B cell (primary cell): ENCODE data around the gene EFHD2. TPM values are rescaled to one million over a fixed set of nuclear protein-coding genes. Genes with fewer than 3 reads are reported as not detected.

Experiments
- ATAC-seq: fragments of 200-7000 bp; cut with Tn5 transposase; one replicate; pipeline ENCODE4 v1.10.0; 2021; ENCODE audit warnings: low read depth, mild to moderate bottlenecking, moderate number of reproducible peaks, moderate library complexity
- CTCF ChIA-PET: fragments of 350-600 bp; sonication (Branson Sonifier 250); formaldehyde crosslinking; loops from one replicate; lab custom pipeline; 2021; ENCODE audit warnings: antibody characterized with exemption, inconsistent platforms; lab: Charles Lee
- POLR2A ChIA-PET: fragments of 350-600 bp; sonication (Branson Sonifier 250); formaldehyde crosslinking; loops from one replicate; lab custom pipeline; 2021; ENCODE audit warnings: antibody characterized with exemption; lab: Charles Lee
- DNase-seq: peaks from one replicate; pipeline ENCODE4 v3.0.0; 2013
- H2AFZ ChIP-seq: 2 replicates; pipeline ENCODE4 v1.6.1; 2012; ENCODE audit warnings: mild to moderate bottlenecking, low read depth, low read length; ENCODE audit not compliant: insufficient read depth, poor library complexity, severe bottlenecking
- H3K27ac ChIP-seq, 2 donors: 1 replicate in 1 of 2; 2 replicates in 1 of 2; pipeline ENCODE4 v1.5.1; 2012 to 2013; ENCODE audit warnings: low read length in 2 of 2, mild to moderate bottlenecking in 2 of 2, moderate library complexity in 1 of 2
- H3K27me3 ChIP-seq, 4 experiments: fragments of 200-600 bp in 1 of 4; sonication (generic) in 1 of 4; replicated peaks in 1 of 4; 1 replicate in 2 of 4; 2 replicates in 2 of 4; pipeline versions ENCODE4 v1.6.1 to v1.7.0; 2013 to 2016; ENCODE audit warnings: low read length in 3 of 4, mild to moderate bottlenecking in 2 of 4, mixed read lengths in 1 of 4, moderate library complexity in 1 of 4; ENCODE audit not compliant: insufficient read depth in 4 of 4, control insufficient read depth in 3 of 4; ENCODE audit errors: control extremely low read depth in 1 of 4
- H3K36me3 ChIP-seq, 2 experiments: replicated peaks in 1 of 2; 1 replicate in 1 of 2; 2 replicates in 1 of 2; pipeline versions ENCODE4 v1.6.1 to v1.7.1; 2013; ENCODE audit warnings: low read length in 1 of 2; ENCODE audit not compliant: insufficient read depth in 2 of 2, control insufficient read depth in 1 of 2; ENCODE audit errors: control extremely low read depth in 1 of 2, extremely low read depth in 1 of 2
- H3K4me1 ChIP-seq, 2 donors: fragments of 200-600 bp in 1 of 2; sonication (generic) in 1 of 2; 1 replicate in 1 of 2; 2 replicates in 1 of 2; pipeline versions ENCODE4 v1.5.1 to v1.6.1; 2013 to 2017; ENCODE audit warnings: low read length in 2 of 2; ENCODE audit not compliant: control insufficient read depth in 2 of 2, insufficient read depth in 2 of 2
- H3K4me2 ChIP-seq: replicated peaks from 2 replicates; pipeline ENCODE3; 2012; ENCODE audit warnings: mild to moderate bottlenecking, low read depth, low read length; ENCODE audit not compliant: poor library complexity, severe bottlenecking
- H3K4me3 ChIP-seq, 5 experiments: fragments of 200-600 bp in 1 of 5; sonication (generic) in 1 of 5; 1 replicate in 3 of 5; 2 replicates in 2 of 5; pipeline versions ENCODE4 v1.5.1 to v1.7.0; 2011 to 2016; ENCODE audit warnings: low read length in 4 of 5, mild to moderate bottlenecking in 4 of 5, low read depth in 2 of 5, control low read depth in 1 of 5, moderate library complexity in 1 of 5; ENCODE audit not compliant: insufficient read depth in 1 of 5; ENCODE audit errors: control extremely low read depth in 1 of 5, extremely low read depth in 1 of 5
- H3K79me2 ChIP-seq: fragments of 200-600 bp; sonication (generic); one replicate; pipeline ENCODE4 v1.6.0; 2016; ENCODE audit warnings: low read length; ENCODE audit not compliant: control insufficient read depth, insufficient read depth
- H3K9ac ChIP-seq: fragments of 200-600 bp; sonication (generic); 2 replicates; pipeline ENCODE4 v1.6.1; 2017; ENCODE audit warnings: mild to moderate bottlenecking, low read length, moderate library complexity
- H3K9me3 ChIP-seq, 3 donors: one replicate each; pipeline versions ENCODE4 v1.6.1 to v1.7.1; 2013; ENCODE audit warnings: low read length in 2 of 3; ENCODE audit not compliant: control insufficient read depth in 2 of 3, insufficient read depth in 1 of 3; ENCODE audit errors: control extremely low read depth in 1 of 3
- H4K20me1 ChIP-seq: 2 replicates; pipeline ENCODE4 v1.6.0; 2012; ENCODE audit warnings: mild to moderate bottlenecking, low read length; ENCODE audit not compliant: insufficient read depth, control insufficient read depth, poor library complexity, severe bottlenecking
- H3K27ac Mint-ChIP-seq: one replicate; pipeline ENCODE4 v1.8.0; 2021; ENCODE audit warnings: mixed read lengths
- H3K27me3 Mint-ChIP-seq: one replicate; pipeline ENCODE4 v1.8.0; 2021; ENCODE audit warnings: mixed read lengths
- H3K4me1 Mint-ChIP-seq: one replicate; pipeline ENCODE4 v1.8.0; 2021; ENCODE audit warnings: mixed read lengths
- H3K4me3 Mint-ChIP-seq: one replicate; pipeline ENCODE4 v1.8.0; 2021; ENCODE audit warnings: mixed read lengths
- H3K9me3 Mint-ChIP-seq: one replicate; pipeline ENCODE4 v1.8.0; 2022; ENCODE audit warnings: mixed read lengths; ENCODE audit not compliant: insufficient read depth
- CTCF ChIP-seq: fragments of 200-600 bp; IDR thresholded peaks from one replicate; pipeline ENCODE4 v1.8.0; 2022; ENCODE audit warnings: antibody characterized with exemption, mild to moderate bottlenecking
- EZH2 ChIP-seq: IDR thresholded peaks from 2 replicates; pipeline ENCODE4 v1.6.1; 2012; ENCODE audit warnings: borderline replicate concordance, low read depth, mild to moderate bottlenecking, moderate library complexity, low read length; ENCODE audit not compliant: insufficient read depth, poor library complexity, severe bottlenecking
- WGBS: methylation state at CpG from one replicate; pipeline ENCODE4 v1.1.5; 2013; ENCODE audit warnings: missing lambda C conversion rate; ENCODE audit not compliant: insufficient coverage; 5-methylcytosine and 5-hydroxymethylcytosine counted together
- intact Hi-C: fragments of 100-400 bp; cut with micrococcal nuclease; formaldehyde crosslinking; loops from one replicate; pipeline ENCODE4 v1.10.0; 2022
- polyA plus RNA-seq: library from polyadenylated mRNA; depleted of rRNA; stranded (reverse); fragments of >200 nt; gene quantifications from 2 replicates; pipeline ENCODE4 v1.2.3, GENCODE V29; 2012
- total RNA-seq, 2 donors: library from RNA; stranded (reverse); fragments of 120-200 nt in 1 of 2; gene quantifications; 1 replicate in 1 of 2; 2 replicates in 1 of 2; pipeline versions ENCODE4 v1.2.3 to v1.2.4, GENCODE V29; 2013 to 2022

The EFHD2 gene
- total and polyA plus RNA-seq, 2 donors (not counting 1 experiment from before 2014, with no cell fraction given) = 39.3 to 67.2 TPM

GRCh38 chr1:15452866-15453571 is 43.3 kb downstream of the EFHD2 start:
- H4K20me1 ChIP-seq = no peaks in the 10 kb centered on the region
- Mint-ChIP-seq H3K27ac (no peak overlapping the region), H3K4me3 (no peak overlapping the region), H3K27me3 (peaks cover 25% of the 10 kb centered on the region), H3K9me3 (peaks cover 3% of the 10 kb centered on the region), H3K4me1 (no peaks in the 10 kb centered on the region)
- no peak overlapping the region for H3K27ac ChIP-seq
- no peaks in the 10 kb centered on the region for H3K79me2 ChIP-seq
- 89% methylated on average over 4 of the region's 10 CpGs for WGBS
- no peak overlapping the region for H3K4me2 ChIP-seq
- no peaks in the 10 kb centered on the region for H3K36me3 ChIP-seq
- no peak overlapping the region for H3K9ac ChIP-seq
- intact Hi-C loops = no loop called here
- TF ChIP-seq CTCF = no peak
- TF ChIP-seq EZH2 = no peak
- H3K4me1 ChIP-seq = no peaks in the 10 kb centered on the region
- DNase-seq = no peak
- peaks cover 0 to 5% (median 0%) of the 10 kb centered on the region in 4 experiments for H3K27me3 ChIP-seq
- H2AFZ ChIP-seq = no peak overlapping the region
- ChIA-PET CTCF (no interaction called here), POLR2A (no interaction called here)
- H3K4me3 ChIP-seq = no peak overlapping the region
- peaks cover 0 to 3% (median 0%) of the 10 kb centered on the region in 3 donors for H3K9me3 ChIP-seq
- no peak for ATAC-seq

GRCh38 chr1:15453734-15454133 is 44.0 kb downstream of the EFHD2 start:
- H3K9me3 ChIP-seq = peaks cover 0 to 3% (median 0%) of the 10 kb centered on the region in 3 donors
- no peak overlapping the region for H3K4me2 ChIP-seq
- no peak overlapping the region for H2AFZ ChIP-seq
- POLR2A ChIA-PET = no interaction called here
- Mint-ChIP-seq H3K27ac (no peak overlapping the region), H3K9me3 (peaks cover 3% of the 10 kb centered on the region), H3K27me3 (peaks cover 25% of the 10 kb centered on the region), H3K4me1 (no peaks in the 10 kb centered on the region), H3K4me3 (no peak overlapping the region)
- no peak overlapping the region for H3K9ac ChIP-seq
- no peaks in the 10 kb centered on the region for H3K4me1 ChIP-seq
- TF ChIP-seq EZH2 (no peak), CTCF (no peak)
- DNase-seq (no peak), ATAC-seq (no peak)
- H3K36me3 ChIP-seq = no peaks in the 10 kb centered on the region
- H3K79me2 ChIP-seq = no peaks in the 10 kb centered on the region
- CTCF ChIA-PET = no interaction called here
- intact Hi-C loops = no loop called here
- no peaks in the 10 kb centered on the region for H4K20me1 ChIP-seq
- peaks cover 0 to 5% (median 0%) of the 10 kb centered on the region in 4 experiments for H3K27me3 ChIP-seq
- no peak overlapping the region for H3K4me3 ChIP-seq
- 83% methylated on average over 11 of the region's 11 CpGs for WGBS
- no peak overlapping the region for H3K27ac ChIP-seq
